Liver (tissue), 9 donors: ENCODE measurements around the gene THBD. TPM values are rescaled to one million over a fixed set of nuclear protein-coding genes. Genes with fewer than 3 reads are reported as not detected.

Experiments used
- DNase-seq: peaks from one replicate; pipeline ENCODE4 v3.0.0-alpha.2; 2017; ENCODE audit warnings: low spot score
- H3K27ac ChIP-seq, 2 donors: one replicate each; pipeline ENCODE4 v1.7.0; 2013; ENCODE audit warnings: inconsistent platforms in 2 of 2, low read length in 2 of 2, control low read depth in 1 of 2, low read depth in 1 of 2, mild to moderate bottlenecking in 1 of 2
- H3K27me3 ChIP-seq, 4 donors: one replicate each; pipeline versions ENCODE4 v1.6.1 to v1.7.0; 2013; ENCODE audit warnings: low read length in 3 of 4, inconsistent platforms in 1 of 4, mild to moderate bottlenecking in 1 of 4, moderate library complexity in 1 of 4; ENCODE audit not compliant: control insufficient read depth in 4 of 4, insufficient read depth in 4 of 4
- H3K36me3 ChIP-seq, 4 donors: one replicate each; pipeline versions ENCODE4 v1.6.1 to v1.7.0; 2013; ENCODE audit warnings: low read length in 3 of 4, mild to moderate bottlenecking in 3 of 4, low read depth in 1 of 4, moderate library complexity in 1 of 4; ENCODE audit not compliant: control insufficient read depth in 4 of 4, insufficient read depth in 3 of 4
- H3K4me1 ChIP-seq, 4 donors: one replicate each; pipeline versions ENCODE4 v1.6.1 to v1.7.0; 2013; ENCODE audit warnings: low read length in 3 of 4, mild to moderate bottlenecking in 3 of 4, moderate library complexity in 1 of 4; ENCODE audit not compliant: control insufficient read depth in 4 of 4, insufficient read depth in 4 of 4
- H3K4me3 ChIP-seq, 3 donors: one replicate each; pipeline versions ENCODE4 v1.6.1 to v1.7.0; 2013; ENCODE audit warnings: low read length in 3 of 3, control low read depth in 1 of 3, low read depth in 1 of 3, mild to moderate bottlenecking in 1 of 3
- H3K9ac ChIP-seq, 2 donors: one replicate each; pipeline ENCODE4 v1.7.0; 2013; ENCODE audit warnings: low read length in 2 of 2, mild to moderate bottlenecking in 2 of 2, moderate library complexity in 2 of 2, control low read depth in 1 of 2, low read depth in 1 of 2
- H3K9me3 ChIP-seq, 4 donors: one replicate each; pipeline versions ENCODE4 v1.6.1 to v1.7.0; 2013; ENCODE audit warnings: low read length in 3 of 4; ENCODE audit not compliant: control insufficient read depth in 4 of 4
- EGR1 ChIP-seq, 2 donors: IDR thresholded peaks; 2 replicates each; pipeline ENCODE4 v1.6.1; 2016 to 2018; ENCODE audit warnings: antibody characterized with exemption in 2 of 2, low read depth in 2 of 2
- GABPA ChIP-seq, 2 donors: IDR thresholded peaks in 1 of 2; conservative IDR thresholded peaks in 1 of 2; 2 replicates each; pipeline ENCODE4 v1.6.1; 2016; ENCODE audit warnings: antibody characterized with exemption in 2 of 2, mild to moderate bottlenecking in 1 of 2, moderate library complexity in 1 of 2
- HNF4A ChIP-seq, 2 donors: conservative IDR thresholded peaks; 2 replicates each; pipeline ENCODE4 v1.6.1; 2016; ENCODE audit warnings: antibody characterized with exemption in 2 of 2, mild to moderate bottlenecking in 2 of 2
- JUND ChIP-seq, 2 donors: IDR thresholded peaks; 2 replicates each; pipeline ENCODE4 v1.6.1; 2016; ENCODE audit warnings: antibody characterized with exemption in 2 of 2
- MAX ChIP-seq: IDR thresholded peaks from 2 replicates; pipeline ENCODE4 v1.6.1; 2016; ENCODE audit warnings: antibody characterized with exemption
- NR2F2 ChIP-seq: IDR thresholded peaks from 2 replicates; pipeline ENCODE4 v1.6.1; 2016; ENCODE audit warnings: antibody characterized with exemption
- REST ChIP-seq: IDR thresholded peaks from 2 replicates; pipeline ENCODE4 v1.6.1; 2016; ENCODE audit warnings: antibody characterized with exemption, mild to moderate bottlenecking
- RXRA ChIP-seq, 2 donors: IDR thresholded peaks; 2 replicates each; pipeline ENCODE4 v1.6.1; 2017 to 2018; ENCODE audit warnings: antibody characterized with exemption in 2 of 2, mild to moderate bottlenecking in 1 of 2
- TAF1 ChIP-seq: conservative IDR thresholded peaks from 2 replicates; pipeline ENCODE4 v1.6.1; 2016; ENCODE audit warnings: antibody characterized with exemption, mild to moderate bottlenecking
- YY1 ChIP-seq: IDR thresholded peaks from 2 replicates; pipeline ENCODE4 v1.6.1; 2016; ENCODE audit warnings: antibody characterized with exemption, mild to moderate bottlenecking
- ZBTB33 ChIP-seq: IDR thresholded peaks from 2 replicates; pipeline ENCODE4 v1.6.1; 2016; ENCODE audit warnings: antibody characterized with exemption
- WGBS: extraction: QIAGEN DNeasy Blood & Tissue Kit; methylation state at CpG from one replicate; pipeline ENCODE4 v1.1.7; 2013; 5-methylcytosine and 5-hydroxymethylcytosine counted together
- polyA plus RNA-seq, 2 donors: library from polyadenylated mRNA; stranded (reverse) in 1 of 2; unstranded in 1 of 2; fragments of 200-250 nt in 1 of 2; fragments of >200 nt in 1 of 2; fragmentation: Nextera tagmentation in 1 of 2; extraction: Ambion mirVana in 1 of 2; gene quantifications; one replicate each; pipeline versions ENCODE4 v1.2.1 to v1.2.3, GENCODE V29; 2013 to 2015
- total RNA-seq, 2 donors: library from RNA; depleted of rRNA; stranded (reverse); fragments of >200 nt; gene quantifications; one replicate each; pipeline ENCODE4 v1.2.3, GENCODE V29; 2014
- TF ChIP-seq, protein P1 (sequence below): IDR thresholded peaks from 2 replicates; pipeline ENCODE4 v1.6.1; 2016; ENCODE audit warnings: antibody characterized with exemption
- TF ChIP-seq, protein P2 (sequence below): fragments of 150-350 bp; IDR thresholded peaks from 2 replicates; pipeline ENCODE4 v1.5.1; 2017; ENCODE audit warnings: improper control_type of control experiment, low read depth, low read length; ENCODE audit not compliant: missing input control
- donor health status: healthy.
- donor health status: healthy.
- donor health status: healthy.
- donor health status: healthy.
- donor health status: healthy.

THBD gene
- total and polyA plus RNA-seq, 4 donors, result 1.4 to 6.6 (median 3.1) TPM

- no peak for DNase-seq
- TF ChIP-seq JUND (IDR thresholded peaks at IDR 0.05) (no peak), MAX (no peak), REST (no peak), HNF4A (conservative IDR thresholded peaks at IDR 0.05) (no peak), EGR1 (IDR thresholded peaks at IDR 0.05; ENCODE audit: low read depth in 2 of 2) (no peak), RXRA (IDR thresholded peaks at IDR 0.05) (no peak), ZBTB33 (no peak), TAF1 (no peak), NR2F2 (no peak), YY1 (no peak)
- TF ChIP-seq, protein P1, sequence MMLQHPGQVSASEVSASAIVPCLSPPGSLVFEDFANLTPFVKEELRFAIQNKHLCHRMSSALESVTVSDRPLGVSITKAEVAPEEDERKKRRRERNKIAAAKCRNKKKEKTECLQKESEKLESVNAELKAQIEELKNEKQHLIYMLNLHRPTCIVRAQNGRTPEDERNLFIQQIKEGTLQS, result no peak
- TF ChIP-seq, protein P2, sequence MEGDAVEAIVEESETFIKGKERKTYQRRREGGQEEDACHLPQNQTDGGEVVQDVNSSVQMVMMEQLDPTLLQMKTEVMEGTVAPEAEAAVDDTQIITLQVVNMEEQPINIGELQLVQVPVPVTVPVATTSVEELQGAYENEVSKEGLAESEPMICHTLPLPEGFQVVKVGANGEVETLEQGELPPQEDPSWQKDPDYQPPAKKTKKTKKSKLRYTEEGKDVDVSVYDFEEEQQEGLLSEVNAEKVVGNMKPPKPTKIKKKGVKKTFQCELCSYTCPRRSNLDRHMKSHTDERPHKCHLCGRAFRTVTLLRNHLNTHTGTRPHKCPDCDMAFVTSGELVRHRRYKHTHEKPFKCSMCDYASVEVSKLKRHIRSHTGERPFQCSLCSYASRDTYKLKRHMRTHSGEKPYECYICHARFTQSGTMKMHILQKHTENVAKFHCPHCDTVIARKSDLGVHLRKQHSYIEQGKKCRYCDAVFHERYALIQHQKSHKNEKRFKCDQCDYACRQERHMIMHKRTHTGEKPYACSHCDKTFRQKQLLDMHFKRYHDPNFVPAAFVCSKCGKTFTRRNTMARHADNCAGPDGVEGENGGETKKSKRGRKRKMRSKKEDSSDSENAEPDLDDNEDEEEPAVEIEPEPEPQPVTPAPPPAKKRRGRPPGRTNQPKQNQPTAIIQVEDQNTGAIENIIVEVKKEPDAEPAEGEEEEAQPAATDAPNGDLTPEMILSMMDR, result no peak
- Histone ChIP-seq H3K9ac (no peak overlapping the region), H3K4me3 (no peak overlapping the region), H3K27ac (no peak overlapping the region), H3K4me1 (no peaks in the 10 kb centered on the region), H3K36me3 (no peaks in the 10 kb centered on the region), H3K27me3 (no peaks in the 10 kb centered on the region), H3K9me3 (no peaks in the 10 kb centered on the region)
Observed at GRCh38 chr20:23005776-23006175, 43.7 kb downstream of the THBD start.

- TF ChIP-seq, protein P2, result no peak
- TF ChIP-seq RXRA (IDR thresholded peaks at IDR 0.05) (no peak), MAX (no peak), HNF4A (conservative IDR thresholded peaks at IDR 0.05) (no peak), GABPA (IDR thresholded peaks at IDR 0.05 in 1 of 2, conservative IDR thresholded peaks at IDR 0.05 in 1 of 2) (no peak)
Observed at GRCh38 chr20:23003881-23004460, 45.5 kb downstream of the THBD start.

More at GRCh38 chr20:23003881-23004460, 45.5 kb downstream of the THBD start:
- Histone ChIP-seq H3K27me3 (no peaks in the 10 kb centered on the region), H3K36me3 (no peaks in the 10 kb centered on the region), H3K9me3 (no peaks in the 10 kb centered on the region), H3K9ac (no peak overlapping the region), H3K4me3 (no peak overlapping the region), H3K4me1 (no peaks in the 10 kb centered on the region), H3K27ac (no peak overlapping the region)
- no peak for DNase-seq
- WGBS, result 76% methylated on average over 2 of the region's 2 CpGs
